Activated CD4-positive, alpha-beta memory T cell treated with anti-CD3 and anti-CD28 coated beads for 36 hours (primary cell): Measurements from ENCODE around the gene SHROOM1. TPM values are rescaled to one million over a fixed set of nuclear protein-coding genes. Genes with fewer than 3 reads are reported as not detected.

Experiments
- CTCF ChIA-PET: fragments of 350-600 bp; sonication (Branson Sonifier 250); formaldehyde crosslinking; loops from one replicate; lab custom pipeline; 2021; ENCODE audit warnings: antibody characterized with exemption, inconsistent platforms; lab: Charles Lee
- POLR2A ChIA-PET: fragments of 350-600 bp; sonication (Branson Sonifier 250); formaldehyde crosslinking; loops from one replicate; lab custom pipeline; 2021; ENCODE audit warnings: antibody characterized with exemption; lab: Charles Lee
- DNase-seq: peaks from one replicate; pipeline ENCODE4 v3.0.0-alpha.2; 2020
- H3K27ac Mint-ChIP-seq: one replicate; pipeline ENCODE4 v1.8.0; 2021; ENCODE audit warnings: mixed read lengths
- H3K27me3 Mint-ChIP-seq: one replicate; pipeline ENCODE4 v1.8.0; 2021; ENCODE audit warnings: mixed read lengths
- H3K36me3 Mint-ChIP-seq: one replicate; pipeline ENCODE4 v1.8.0; 2021; ENCODE audit warnings: mixed read lengths
- H3K4me1 Mint-ChIP-seq: one replicate; pipeline ENCODE4 v1.8.0; 2021; ENCODE audit warnings: low read depth, mixed read lengths
- H3K4me3 Mint-ChIP-seq: one replicate; pipeline ENCODE4 v1.8.0; 2021; ENCODE audit warnings: mild to moderate bottlenecking, mixed read lengths
- H3K9me3 Mint-ChIP-seq: one replicate; pipeline ENCODE4 v1.8.0; 2021; ENCODE audit warnings: mixed read lengths
- intact Hi-C: fragments of 100-400 bp; cut with micrococcal nuclease; formaldehyde crosslinking; loops from one replicate; pipeline ENCODE4 v1.15.1; 2023
- total RNA-seq, 2 experiments: library from RNA; stranded (reverse); gene quantifications; one replicate each; pipeline ENCODE4 v1.2.3, GENCODE V29; 2021

The SHROOM1 gene
- total RNA-seq, 2 experiments from 2014 or later = 1.2 to 1.6 TPM

DNA sequence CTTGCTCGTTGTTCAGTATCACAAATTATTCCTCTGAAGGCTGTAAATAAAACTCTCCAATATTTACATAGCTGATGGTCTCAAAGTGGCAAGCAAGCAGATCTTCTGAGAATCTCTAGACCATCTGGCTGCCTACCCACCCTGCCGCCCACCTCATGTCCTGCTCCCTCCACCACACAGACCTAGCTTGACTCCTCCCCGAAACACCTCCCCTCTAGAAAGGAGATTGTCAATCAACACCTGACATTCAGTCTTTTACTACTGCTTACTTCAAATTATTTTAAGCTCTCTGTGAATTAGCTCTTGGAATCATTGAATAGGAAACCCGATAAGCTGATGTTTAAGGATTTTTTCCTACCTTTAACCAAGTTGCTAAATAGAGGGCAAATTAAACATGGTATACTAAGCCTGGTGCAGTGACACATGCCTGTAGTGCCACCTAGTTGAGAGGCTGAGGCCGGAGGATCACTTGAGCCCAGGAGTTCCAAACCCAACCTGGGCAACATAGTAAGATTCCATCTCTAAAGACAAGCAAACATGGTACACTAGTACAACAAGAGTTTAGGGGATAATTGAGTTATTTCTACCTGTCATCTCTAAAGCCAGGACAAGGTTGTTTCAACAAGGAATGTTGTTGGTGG is 28.3 kb downstream of the SHROOM1 start:
- peaks cover 38% of the 10 kb centered on the region for H3K27me3 Mint-ChIP-seq
- DNase-seq = no peak
- no peaks in the 10 kb centered on the region for H3K36me3 Mint-ChIP-seq
- CTCF ChIA-PET = interaction anchor here (0.6 to 3.0 kb wide), 4 partner anchors 18 to 396 kb away, joined by 3 to 12 read pairs (median 7); no protein-coding TSS in a partner anchor
- no peaks in the 10 kb centered on the region for H3K4me1 Mint-ChIP-seq
- POLR2A ChIA-PET = no interaction called here
- no peak overlapping the region for H3K27ac Mint-ChIP-seq
- H3K9me3 Mint-ChIP-seq = no peaks in the 10 kb centered on the region
- H3K4me3 Mint-ChIP-seq = no peak overlapping the region
- intact Hi-C loops = no loop called here

DNA sequence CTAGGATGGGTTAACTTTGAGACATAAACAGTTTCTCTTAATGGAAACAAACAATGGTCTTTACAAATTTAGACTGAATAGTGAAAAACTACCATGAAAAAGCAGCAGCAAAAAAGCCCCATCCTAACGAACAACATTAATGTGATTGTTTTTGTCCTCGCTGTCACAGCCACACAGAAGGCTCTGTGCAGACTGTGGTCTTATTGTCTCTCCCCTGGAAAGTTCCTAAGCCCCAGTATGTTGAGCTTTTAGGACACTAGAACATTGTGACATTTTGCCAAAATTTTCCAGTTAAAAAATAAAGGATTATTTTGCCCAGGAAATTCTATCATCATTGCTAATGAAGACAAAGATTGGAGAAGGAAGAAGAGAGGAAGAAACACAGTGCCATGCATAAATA is 29.9 kb downstream of the SHROOM1 start:
- Mint-ChIP-seq H3K4me1 (no peaks in the 10 kb centered on the region), H3K27ac (no peak overlapping the region), H3K27me3 (peaks cover 36% of the 10 kb centered on the region), H3K36me3 (no peaks in the 10 kb centered on the region), H3K4me3 (no peak overlapping the region), H3K9me3 (no peaks in the 10 kb centered on the region)
- DNase-seq = no peak
- intact Hi-C loops = no loop called here
- CTCF ChIA-PET = interaction anchor here (0.8 to 3.6 kb wide), 5 partner anchors 17 to 292 kb away, joined by 3 to 12 read pairs (median 11); no protein-coding TSS in a partner anchor
- POLR2A ChIA-PET = interaction anchor here (0.5 kb wide), 1 partner anchor 49 kb away, joined by 3 read pairs; no protein-coding TSS in a partner anchor

DNA sequence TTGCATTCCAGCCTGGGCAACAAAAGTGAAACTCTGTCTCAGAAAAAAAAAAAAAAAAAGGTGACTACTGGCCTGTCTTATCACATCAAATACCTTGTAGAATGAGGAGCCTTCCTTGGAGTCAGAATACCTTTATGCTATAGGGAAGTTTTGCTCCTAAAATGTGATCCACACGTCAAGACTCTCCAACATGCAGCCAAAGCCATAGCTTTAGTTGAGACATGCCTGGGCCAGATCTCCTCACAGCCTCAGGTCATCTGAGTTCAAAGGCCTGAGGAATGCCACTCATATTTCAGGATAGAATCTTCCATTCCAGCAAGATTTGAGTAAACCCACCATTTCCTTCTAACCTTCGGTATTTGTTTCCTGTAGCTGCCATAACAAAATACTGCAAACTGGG is 31.1 kb downstream of the SHROOM1 start:
- Mint-ChIP-seq H3K27me3 (peaks cover 30% of the 10 kb centered on the region), H3K36me3 (no peaks in the 10 kb centered on the region), H3K27ac (no peak overlapping the region), H3K4me1 (no peaks in the 10 kb centered on the region), H3K9me3 (no peaks in the 10 kb centered on the region), H3K4me3 (no peak overlapping the region)
- POLR2A ChIA-PET = no interaction called here
- no peak for DNase-seq
- intact Hi-C loops = no loop called here
- CTCF ChIA-PET = interaction anchor here (0.8 to 3.6 kb wide), 2 partner anchors 21 to 52 kb away, joined by 3 to 12 read pairs; partner anchors contain the start of gene CCNI2

DNA sequence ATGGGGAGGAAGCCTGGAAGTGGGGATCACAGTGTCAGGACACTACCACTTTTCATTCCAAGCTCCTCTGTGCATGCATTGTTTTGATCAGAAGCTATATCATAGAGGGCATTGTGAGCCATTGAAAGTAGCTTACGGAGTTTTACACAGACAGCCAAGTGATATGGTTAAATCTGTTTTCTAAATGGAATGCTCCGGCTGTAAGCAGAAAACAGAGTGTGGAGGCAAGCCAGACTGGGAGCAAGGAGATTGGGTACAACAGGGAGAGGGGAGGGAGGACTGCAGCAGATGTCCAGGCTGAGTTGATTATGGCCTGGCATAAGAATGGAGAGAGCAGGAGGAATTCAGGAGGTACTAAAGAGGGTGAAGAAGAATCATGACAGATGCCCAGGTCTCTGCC is 32.8 kb downstream of the SHROOM1 start:
- no peak for DNase-seq
- Mint-ChIP-seq H3K36me3 (no peaks in the 10 kb centered on the region), H3K4me3 (no peak overlapping the region), H3K9me3 (no peaks in the 10 kb centered on the region), H3K27me3 (peaks cover 19% of the 10 kb centered on the region), H3K4me1 (no peaks in the 10 kb centered on the region), H3K27ac (no peak overlapping the region)
- CTCF ChIA-PET = interaction anchor here (1.3 to 3.6 kb wide), 3 partner anchors 10 to 51 kb away, joined by 3 to 12 read pairs (median 3); no protein-coding TSS in a partner anchor
- intact Hi-C loops = no loop called here
- POLR2A ChIA-PET = no interaction called here

DNA sequence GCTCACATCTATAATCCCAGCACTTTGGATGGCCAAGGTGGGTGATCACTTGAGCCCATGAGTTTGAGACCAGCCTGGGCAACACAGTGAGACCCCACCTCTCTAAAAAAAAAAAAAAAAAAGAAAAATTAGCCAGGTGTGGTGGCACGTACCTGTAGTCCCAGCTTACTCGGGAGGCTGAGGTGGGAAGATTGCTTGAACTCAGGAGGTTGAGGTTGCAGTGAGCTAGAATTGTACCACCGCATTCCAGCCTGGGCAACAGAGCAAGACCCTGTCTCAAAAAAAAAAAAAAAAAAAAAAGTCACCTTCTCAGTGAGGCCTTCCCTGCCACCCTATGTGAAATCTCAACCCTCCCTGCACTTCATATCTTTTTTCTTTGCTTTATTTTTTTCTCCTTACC is 39.4 kb downstream of the SHROOM1 start:
- Mint-ChIP-seq H3K27ac (no peak overlapping the region), H3K9me3 (no peaks in the 10 kb centered on the region), H3K36me3 (no peaks in the 10 kb centered on the region), H3K27me3 (peaks cover 10% of the 10 kb centered on the region), H3K4me1 (no peaks in the 10 kb centered on the region), H3K4me3 (no peak overlapping the region)
- intact Hi-C loops = no loop called here
- no peak for DNase-seq
- POLR2A ChIA-PET = no interaction called here
- CTCF ChIA-PET = interaction anchor here (1.2 kb wide), 1 partner anchor 29 kb away, joined by 4 read pairs; no protein-coding TSS in a partner anchor

DNA sequence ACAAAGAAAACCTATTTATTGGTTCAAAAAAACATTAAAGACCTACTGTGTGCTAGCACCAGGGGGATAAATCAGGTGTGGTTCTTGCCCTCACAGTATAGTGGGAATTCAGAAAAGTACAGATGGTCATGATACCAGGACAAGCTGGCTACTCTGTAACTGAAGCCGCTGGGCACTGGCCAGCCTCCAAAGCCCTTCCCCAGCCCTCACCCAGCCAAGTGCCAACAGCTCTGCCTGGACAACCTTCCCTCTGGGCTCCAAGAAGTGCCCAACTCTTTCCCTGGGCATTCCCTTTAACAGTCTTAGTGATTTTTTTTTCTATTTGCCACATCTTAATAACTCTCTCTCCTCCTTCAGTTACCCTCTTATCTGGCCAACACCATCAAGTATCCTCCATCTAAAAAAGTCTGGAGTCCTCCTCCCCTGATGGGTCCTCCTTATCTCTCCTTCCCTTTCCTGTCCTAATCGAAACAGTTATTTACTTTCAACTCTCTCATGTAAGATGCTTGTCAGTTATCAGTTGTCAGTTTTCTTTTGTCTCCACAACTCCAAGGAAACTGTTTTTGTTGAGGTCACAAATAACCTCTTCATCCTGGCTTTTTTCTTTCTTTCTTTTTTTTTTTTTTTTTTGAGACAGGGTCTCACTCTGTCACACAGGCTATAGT is 40.1 kb downstream of the SHROOM1 start:
- Mint-ChIP-seq H3K27me3 (peaks cover 10% of the 10 kb centered on the region), H3K36me3 (no peaks in the 10 kb centered on the region), H3K4me3 (no peak overlapping the region), H3K4me1 (no peaks in the 10 kb centered on the region), H3K9me3 (no peaks in the 10 kb centered on the region), H3K27ac (no peak overlapping the region)
- ChIA-PET POLR2A (no interaction called here), CTCF (interaction anchor here (0.7 kb wide), 1 partner anchor 72 kb away, joined by 4 read pairs; no protein-coding TSS in a partner anchor)
- no peak for DNase-seq
- intact Hi-C loops = no loop called here

DNA sequence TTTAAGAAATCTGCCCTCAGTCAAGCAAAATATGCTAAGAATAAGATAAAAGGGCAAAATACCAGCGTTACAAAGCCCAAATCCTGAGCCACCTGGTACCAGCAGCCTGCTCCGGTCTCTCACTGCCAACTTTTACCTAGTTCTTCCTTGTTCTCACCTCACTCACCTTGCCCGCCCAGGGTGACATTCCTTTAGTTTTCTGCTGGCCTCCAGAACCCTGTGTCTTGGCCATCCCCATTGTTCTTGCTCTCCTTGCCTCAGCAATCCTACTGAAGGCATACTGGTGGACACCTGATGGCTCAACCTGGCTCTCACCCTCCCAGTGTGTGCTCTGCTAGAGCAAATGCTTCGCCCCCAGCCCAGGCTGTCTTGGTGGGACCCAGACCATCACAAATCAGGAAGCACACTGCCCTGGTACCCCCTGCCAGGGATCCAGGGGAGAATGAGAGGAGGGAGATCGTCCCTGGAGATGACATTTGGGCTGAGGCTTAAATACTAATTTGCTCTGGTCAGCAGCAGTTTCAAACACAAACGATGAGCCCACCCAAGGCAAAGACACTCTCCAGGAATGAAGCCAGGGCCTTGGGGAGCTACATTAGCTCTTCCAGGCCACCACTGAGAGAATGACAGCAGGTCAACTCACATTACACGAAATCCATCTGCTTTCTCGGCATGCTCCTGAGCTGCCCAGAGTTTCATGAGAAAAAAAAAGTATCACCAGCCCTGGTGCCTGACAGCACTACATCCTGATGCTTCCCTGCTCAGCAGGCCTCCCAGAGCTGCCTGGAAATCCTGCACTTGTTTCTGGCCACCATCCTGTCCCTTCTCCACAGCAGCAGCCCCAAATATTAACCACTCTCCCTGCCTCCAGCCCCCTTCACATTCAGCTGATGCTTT is 41.2 kb downstream of the SHROOM1 start:
- ChIA-PET CTCF (no interaction called here), POLR2A (no interaction called here)
- intact Hi-C loops = no loop called here
- H3K9me3 Mint-ChIP-seq = no peaks in the 10 kb centered on the region
- peaks cover 13% of the 10 kb centered on the region for H3K27me3 Mint-ChIP-seq
- H3K4me1 Mint-ChIP-seq = no peaks in the 10 kb centered on the region
- H3K27ac Mint-ChIP-seq = no peak overlapping the region
- H3K36me3 Mint-ChIP-seq = no peaks in the 10 kb centered on the region
- no peak overlapping the region for H3K4me3 Mint-ChIP-seq
- DNase-seq = no peak

DNA sequence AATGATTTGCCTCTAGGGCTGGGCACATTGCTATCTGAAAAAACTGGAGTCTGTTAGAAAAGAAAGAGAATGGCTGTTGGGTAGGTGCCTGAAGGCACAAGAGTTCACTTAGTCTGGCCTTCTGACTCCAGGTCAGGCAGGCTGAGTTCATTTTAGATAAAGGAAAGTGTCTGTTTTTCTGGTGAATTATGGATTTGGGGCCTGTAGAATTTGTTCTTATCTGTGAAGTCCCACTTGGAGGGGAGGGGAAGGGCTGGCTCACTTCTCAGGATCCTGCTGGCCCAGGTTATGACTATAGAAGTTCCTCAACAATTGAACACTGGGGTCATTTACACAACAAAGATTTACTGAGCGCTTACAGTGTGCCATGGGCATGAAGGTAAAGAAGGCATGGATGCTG is 41.9 kb downstream of the SHROOM1 start:
- CTCF ChIA-PET = no interaction called here
- no peaks in the 10 kb centered on the region for H3K9me3 Mint-ChIP-seq
- intact Hi-C loops = no loop called here
- peaks cover 12% of the 10 kb centered on the region for H3K27me3 Mint-ChIP-seq
- no peaks in the 10 kb centered on the region for H3K4me1 Mint-ChIP-seq
- no peak overlapping the region for H3K27ac Mint-ChIP-seq
- H3K36me3 Mint-ChIP-seq = no peaks in the 10 kb centered on the region
- no peak for DNase-seq
- POLR2A ChIA-PET = no interaction called here
- no peak overlapping the region for H3K4me3 Mint-ChIP-seq

DNA sequence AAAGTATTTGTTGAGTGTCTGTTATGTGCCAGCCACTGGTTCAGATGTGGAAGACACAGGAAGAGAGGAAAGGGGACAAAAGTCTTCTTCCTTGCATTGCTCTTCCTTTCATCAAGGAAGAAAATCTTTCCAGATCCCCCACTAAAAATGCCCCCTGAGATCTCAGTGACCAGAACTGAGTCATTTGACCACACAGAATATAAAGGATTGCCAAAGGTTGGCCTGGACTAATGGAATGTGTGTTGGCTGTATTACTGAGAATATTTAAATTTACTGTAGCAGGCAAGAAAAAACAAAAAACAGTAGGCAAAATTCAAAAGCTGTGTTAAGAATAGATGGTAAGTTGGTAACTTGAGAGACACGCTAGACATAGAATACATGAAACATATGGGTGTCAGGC is 43.4 kb downstream of the SHROOM1 start:
- peaks cover 9% of the 10 kb centered on the region for H3K27me3 Mint-ChIP-seq
- no peak for DNase-seq
- no peaks in the 10 kb centered on the region for H3K9me3 Mint-ChIP-seq
- intact Hi-C loops = no loop called here
- ChIA-PET CTCF (no interaction called here), POLR2A (no interaction called here)
- H3K4me3 Mint-ChIP-seq = no peak overlapping the region
- no peaks in the 10 kb centered on the region for H3K36me3 Mint-ChIP-seq
- H3K4me1 Mint-ChIP-seq = no peaks in the 10 kb centered on the region
- no peak overlapping the region for H3K27ac Mint-ChIP-seq

DNA sequence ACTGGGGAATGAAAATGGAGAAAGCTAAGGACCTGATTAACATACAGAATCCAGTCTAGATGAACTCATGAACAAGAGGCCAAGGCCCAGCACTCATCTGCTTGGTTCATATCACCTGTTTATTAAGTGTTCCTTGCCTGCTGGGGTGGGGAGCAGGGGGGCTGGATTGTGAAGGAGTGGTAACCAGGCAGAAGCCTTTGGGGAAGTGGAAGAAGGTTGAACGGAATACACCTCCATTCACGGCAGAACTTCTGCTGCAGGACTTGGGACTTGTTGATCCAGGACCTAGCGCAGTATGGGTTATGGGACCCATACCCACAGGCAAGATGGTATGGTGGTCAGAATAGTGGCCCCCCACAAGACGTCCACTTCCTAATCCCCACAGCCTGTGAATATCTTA is 44.6 kb downstream of the SHROOM1 start:
- CTCF ChIA-PET = interaction anchor here (2.3 kb wide), 1 partner anchor 34 kb away, joined by 9 read pairs; no protein-coding TSS in a partner anchor
- no peaks in the 10 kb centered on the region for H3K9me3 Mint-ChIP-seq
- H3K4me3 Mint-ChIP-seq = no peak overlapping the region
- intact Hi-C loops = no loop called here
- DNase-seq = no peak
- H3K27ac Mint-ChIP-seq = no peak overlapping the region
- POLR2A ChIA-PET = no interaction called here
- H3K4me1 Mint-ChIP-seq = no peaks in the 10 kb centered on the region
- peaks cover 12% of the 10 kb centered on the region for H3K27me3 Mint-ChIP-seq
- no peaks in the 10 kb centered on the region for H3K36me3 Mint-ChIP-seq

DNA sequence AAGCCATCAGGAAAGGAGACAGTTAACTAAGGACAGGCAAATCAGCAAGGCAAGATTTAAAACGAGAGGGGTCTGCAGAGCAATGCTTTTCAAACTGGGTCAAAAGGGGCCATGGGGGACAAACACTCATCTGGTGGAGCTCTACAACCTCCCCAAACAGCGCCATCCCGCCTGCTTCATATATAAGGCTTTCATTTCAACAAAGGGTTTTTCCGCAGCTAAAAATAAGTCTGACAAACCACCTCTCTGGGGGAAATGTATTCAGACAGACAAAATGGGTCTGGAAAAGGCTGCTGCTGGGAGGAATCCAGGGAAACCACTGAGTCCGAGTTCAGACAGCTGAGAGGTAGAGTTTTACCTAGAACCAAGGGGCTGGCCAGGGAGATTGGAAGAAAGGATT is 45.1 kb downstream of the SHROOM1 start:
- H3K4me1 Mint-ChIP-seq = no peaks in the 10 kb centered on the region
- intact Hi-C loops = no loop called here
- H3K27me3 Mint-ChIP-seq = peaks cover 12% of the 10 kb centered on the region
- no peak overlapping the region for H3K27ac Mint-ChIP-seq
- no peaks in the 10 kb centered on the region for H3K36me3 Mint-ChIP-seq
- ChIA-PET CTCF (interaction anchor here (1.4 to 2.3 kb wide), 2 partner anchors 35 to 43 kb away, joined by 4 to 9 read pairs; no protein-coding TSS in a partner anchor), POLR2A (no interaction called here)
- DNase-seq = no peak
- H3K9me3 Mint-ChIP-seq = no peaks in the 10 kb centered on the region
- no peak overlapping the region for H3K4me3 Mint-ChIP-seq

DNA sequence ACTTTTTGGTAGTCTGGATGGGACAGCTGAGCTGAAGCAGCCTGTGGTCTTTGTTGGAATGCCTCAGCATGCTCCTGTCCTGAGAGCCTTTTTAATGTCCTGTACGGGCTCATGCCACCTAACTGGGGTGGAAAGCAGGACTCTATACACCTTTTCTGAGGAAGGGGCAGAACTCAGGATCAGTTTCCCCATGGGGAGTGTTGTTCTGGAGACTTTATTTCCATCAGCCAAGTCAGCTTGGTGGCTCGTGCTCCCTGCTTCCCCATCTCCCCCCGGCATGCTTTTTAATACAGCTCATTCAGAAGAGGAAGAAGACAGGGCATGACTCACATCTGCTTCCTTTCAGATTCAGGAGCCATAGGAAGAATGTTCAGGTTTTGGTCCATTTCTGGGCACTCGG is 48.3 kb downstream of the SHROOM1 start:
- Mint-ChIP-seq H3K27me3 (peaks cover 21% of the 10 kb centered on the region), H3K4me3 (no peak overlapping the region), H3K36me3 (no peaks in the 10 kb centered on the region), H3K9me3 (no peaks in the 10 kb centered on the region), H3K27ac (no peak overlapping the region), H3K4me1 (no peaks in the 10 kb centered on the region)
- DNase-seq = peak; percentile 4
- ChIA-PET CTCF (interaction anchor here (1.3 kb wide), 1 partner anchor 36 kb away, joined by 3 read pairs; no protein-coding TSS in a partner anchor), POLR2A (no interaction called here)
- intact Hi-C loops = no loop called here
